ENCODE results near the gene CST2.
"Not testable (repeated sequence)": the region's sequence is repeated elsewhere in the genome, so short reads cannot be mapped to it uniquely, and the experiment has no call there.

CST2 gene

DNA sequence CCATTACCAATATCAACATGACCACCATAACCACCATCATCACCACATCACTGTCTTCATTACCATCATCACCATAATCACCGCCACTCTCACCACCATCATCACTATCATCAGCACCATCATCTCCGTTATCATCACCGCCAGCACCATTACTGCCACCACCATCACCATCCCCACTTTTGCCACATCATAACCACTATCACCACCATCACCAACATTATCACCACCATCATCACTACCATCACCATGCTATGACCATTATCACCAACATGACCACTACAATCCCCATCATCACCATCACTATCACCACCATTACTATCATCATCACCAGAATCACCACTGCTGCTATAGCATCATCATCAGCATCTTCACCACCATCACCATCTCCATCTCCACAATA lies 25.7 kb downstream of the CST2 start:
- DNase-seq = no peak

DNA sequence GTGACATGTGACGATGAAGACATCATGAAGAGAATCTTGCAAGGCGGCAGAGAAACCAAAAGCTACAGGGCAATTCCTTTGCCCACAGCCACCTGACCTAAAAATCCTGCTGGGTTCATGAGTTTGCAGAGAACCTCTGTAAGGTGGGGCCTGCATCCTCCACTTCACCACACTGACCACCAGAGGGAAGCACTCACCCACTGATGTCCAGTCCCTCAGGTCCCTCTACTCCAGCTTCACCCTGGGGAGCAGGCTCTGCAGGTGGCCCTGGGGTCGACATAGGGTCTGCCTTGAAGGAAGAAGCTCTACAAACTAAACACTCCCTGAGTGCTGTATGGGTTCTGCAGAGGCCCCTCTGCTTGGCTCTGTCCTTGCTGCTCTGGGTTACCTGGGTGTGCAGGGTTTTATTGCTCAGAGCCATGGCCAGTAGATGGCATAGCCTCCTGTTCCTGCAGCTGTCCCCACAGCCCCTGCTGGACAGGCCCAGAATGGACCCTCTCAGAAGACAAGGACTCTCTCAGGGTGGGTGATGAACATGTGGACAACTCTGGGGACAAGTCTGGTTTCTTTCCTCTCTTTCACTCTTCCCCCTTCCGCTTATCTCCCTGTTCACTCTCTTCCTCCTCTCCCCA lies 27.2 kb downstream of the CST2 start:
- DNase-seq = peak; percentile 36

DNA sequence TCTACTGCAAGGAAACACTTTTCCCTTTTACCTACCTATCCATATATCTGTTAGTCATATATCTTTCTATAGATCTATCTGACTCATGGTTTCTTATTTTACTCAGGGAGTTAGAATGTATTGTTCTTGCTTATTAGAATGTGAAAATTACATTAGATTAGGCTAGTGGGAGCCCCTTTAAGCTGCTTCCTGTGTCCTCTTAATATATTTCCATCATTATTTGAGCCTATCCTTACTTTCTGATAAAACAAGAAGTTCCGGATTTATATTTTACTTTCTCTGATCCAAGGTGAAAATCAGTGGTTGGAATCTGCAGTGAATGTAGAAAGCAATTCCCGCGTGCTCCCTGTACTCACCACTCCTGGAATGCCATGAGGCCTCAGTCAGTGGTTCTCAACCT lies 31.0 kb downstream of the CST2 start:
- no peak for DNase-seq

DNA sequence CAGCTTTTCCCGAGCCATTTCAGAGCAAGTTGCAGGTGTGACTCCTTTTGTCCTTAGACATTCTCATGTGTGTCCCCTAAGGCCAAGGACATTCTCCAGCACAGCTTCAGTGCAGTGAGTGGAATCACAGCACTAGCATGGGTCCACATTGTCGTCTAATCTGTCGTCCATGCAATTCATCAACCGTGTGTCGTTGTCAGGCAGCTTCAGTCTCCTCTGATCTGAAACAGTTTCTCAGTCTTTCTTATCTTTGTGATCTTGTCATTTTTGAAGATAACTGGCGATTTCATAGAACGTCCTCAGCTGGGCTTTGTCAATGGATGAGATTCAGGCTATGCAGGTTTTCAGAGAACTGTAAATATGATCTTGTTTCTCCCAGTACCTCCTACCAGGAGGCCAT lies 31.7 kb downstream of the CST2 start:
- no peak for DNase-seq

DNA sequence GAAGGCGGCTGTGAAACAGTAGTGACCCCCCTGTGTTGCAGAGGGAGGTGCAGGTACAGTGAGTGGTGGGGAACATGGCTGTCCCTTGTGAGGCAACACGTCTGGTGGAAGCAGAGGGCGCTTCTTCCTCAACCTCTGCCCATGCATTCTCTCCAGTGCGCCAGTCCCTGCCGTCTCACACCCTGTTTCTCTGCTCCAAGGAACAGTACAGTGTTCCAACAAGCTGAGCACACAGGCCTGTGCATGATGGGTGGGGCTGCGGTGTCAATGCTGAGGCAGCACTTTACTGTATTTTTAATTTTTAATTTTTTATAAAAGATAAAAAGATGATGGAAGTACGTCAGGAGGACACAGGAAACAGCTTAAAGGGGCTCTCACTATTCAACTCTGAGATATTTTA lies 32.5 kb downstream of the CST2 start:
- DNase-seq = no peak

DNA sequence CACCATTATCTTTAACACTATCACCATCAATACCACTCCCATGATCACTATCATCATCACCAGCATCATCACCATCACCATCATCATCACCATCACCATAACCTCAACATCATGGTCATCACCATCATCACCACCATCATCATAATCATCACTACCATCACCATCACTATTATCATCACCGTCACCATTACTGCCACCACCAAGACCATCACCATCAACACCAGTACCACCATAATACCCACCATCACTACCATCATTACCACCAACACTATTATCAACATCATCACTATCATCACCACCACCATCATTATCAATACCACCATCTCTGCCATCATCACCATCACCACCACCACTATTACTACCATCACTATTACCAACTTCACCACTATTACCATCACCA lies 43.1 kb downstream of the CST2 start:
- no peak for DNase-seq

DNA sequence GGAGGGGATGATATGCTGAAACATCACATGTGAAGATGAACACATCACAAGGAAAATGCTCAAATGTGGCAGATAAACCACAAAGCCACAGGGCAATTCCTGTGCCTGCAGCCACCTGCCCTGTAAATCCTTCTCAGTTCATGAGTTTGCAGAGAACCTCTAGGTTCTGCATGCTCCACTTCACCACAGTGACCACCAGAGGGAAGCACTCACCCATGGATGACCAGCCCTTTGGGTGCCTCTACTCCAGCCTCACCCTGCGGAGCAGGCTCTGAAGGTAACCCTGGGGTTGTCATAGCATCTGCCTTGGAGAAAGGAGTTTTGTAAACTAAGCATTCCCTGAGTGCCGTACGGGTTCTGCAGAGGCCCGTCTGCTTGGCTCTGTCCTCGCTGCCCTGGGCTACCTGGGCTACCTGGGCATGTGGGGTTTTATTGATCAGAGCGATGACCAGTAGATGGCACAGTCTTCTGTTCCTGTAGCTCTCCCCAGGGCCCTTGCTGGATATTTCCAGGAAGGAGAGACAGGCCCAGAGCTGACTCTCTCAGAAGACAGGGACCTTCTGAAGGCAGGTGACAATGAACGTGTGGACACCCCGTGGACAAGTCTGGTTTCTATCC lies 44.1 kb downstream of the CST2 start:
- peak; percentile 35 for DNase-seq

DNA sequence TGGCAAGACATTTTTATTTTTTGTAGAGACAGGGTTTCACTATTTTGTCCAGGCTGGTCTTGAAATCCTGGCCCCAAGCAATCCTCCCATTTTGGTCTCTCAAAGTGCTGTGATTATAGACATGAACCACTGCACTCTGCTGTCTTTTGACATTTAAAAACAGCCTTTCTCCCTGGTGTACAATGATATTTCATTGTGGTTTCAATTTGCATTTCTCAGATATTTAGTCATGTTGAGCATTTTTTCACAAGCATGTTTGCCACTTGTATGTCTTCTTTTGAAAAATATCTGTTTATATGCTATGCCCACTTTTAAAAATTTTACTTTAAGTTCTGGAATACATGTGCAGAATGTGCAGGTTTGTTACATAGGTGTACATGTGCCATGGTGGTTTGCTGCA lies 47.9 kb downstream of the CST2 start:
- DNase-seq = not testable (repeated sequence)

DNA sequence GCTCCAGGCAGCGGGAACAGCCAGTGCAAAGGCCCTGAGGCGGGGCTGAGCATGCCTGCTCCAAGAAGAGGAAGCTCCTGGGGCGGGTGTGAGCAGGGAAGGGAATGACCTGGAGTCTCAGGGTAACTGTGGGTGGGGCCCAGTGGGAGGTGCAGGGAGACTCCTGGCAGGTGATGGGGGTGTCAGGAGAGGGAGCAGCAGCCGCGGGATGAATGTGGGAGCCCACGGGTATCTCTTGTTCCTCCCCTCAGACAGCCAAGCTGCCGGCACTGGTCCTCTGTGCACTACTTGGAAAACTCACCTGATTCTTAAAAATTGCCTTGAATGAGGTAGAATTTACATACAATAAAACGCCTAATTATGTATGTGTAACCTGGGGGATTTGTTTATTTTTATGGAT lies 49.1 kb downstream of the CST2 start:
- DNase-seq = not testable (repeated sequence)

DNA sequence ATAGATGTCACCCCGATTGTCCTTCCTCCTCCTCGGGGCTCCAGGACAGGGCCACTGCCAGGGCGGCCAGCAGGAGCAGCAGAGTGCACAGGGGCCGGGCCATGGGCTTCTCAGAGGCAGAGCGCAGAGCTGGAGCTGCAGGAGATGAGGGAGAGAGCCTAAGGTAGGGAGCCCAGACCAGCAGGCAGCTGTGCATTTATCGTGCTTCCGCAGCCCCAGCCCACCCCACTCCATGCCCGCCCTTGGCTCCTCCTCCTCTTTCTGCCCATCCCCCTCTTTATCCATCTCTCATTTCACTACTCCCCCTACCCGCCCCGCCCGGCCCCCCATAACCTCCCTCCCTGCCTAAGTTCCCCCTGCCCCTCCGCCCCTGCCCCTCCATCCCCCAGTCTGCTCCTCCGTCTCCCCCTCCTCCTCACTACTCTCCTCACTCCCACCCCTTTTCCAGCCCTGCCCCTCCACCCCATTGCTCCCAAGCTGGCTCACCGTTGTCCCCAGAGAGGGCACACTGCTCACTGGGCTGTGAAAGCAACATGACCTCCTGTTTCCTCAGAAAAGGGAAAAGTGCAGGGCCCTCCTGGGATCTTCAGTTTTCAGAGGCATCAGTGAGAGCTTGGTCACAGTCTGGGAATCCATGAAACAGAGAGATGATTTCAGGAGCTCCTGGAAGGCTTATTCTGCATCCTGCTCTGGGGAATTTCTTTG lies 50.3 kb downstream of the CST2 start:
- DNase-seq = no peak

DNA sequence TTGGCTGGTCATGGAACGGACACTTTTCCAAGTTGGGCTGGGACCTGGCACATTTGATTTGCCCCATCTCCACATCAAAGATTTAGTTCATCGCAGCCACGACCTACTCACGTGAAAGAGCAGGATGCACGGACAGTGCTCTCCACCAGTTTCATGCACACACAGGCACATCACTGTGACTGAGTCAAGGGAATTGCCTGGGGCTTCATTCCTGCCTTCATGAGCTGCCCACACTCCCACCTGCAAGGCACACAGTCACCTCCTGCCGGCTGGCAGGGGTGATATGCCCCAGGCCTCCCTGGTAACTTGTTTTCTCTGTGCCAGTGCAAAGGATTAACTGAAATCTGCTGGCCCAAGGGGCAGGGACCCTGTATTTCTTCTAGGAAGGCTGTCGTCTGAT lies 52.4 kb downstream of the CST2 start:
- DNase-seq = no peak

Measured in COR-L47 (cell line).